ENCODE measurements around the gene GANAB. TPM values are rescaled to one million over a fixed set of nuclear protein-coding genes. Genes with fewer than 3 reads are reported as not detected.
A peak's percentile ranks its signal among the peaks of the same experiment; 100 is the strongest.

The GANAB gene
- total and polyA plus RNA-seq, 2 of the 13 experiments (the other 11 are each of a cell fraction or from before 2014, with no cell fraction given) = 99.5 to 234 TPM

DNA sequence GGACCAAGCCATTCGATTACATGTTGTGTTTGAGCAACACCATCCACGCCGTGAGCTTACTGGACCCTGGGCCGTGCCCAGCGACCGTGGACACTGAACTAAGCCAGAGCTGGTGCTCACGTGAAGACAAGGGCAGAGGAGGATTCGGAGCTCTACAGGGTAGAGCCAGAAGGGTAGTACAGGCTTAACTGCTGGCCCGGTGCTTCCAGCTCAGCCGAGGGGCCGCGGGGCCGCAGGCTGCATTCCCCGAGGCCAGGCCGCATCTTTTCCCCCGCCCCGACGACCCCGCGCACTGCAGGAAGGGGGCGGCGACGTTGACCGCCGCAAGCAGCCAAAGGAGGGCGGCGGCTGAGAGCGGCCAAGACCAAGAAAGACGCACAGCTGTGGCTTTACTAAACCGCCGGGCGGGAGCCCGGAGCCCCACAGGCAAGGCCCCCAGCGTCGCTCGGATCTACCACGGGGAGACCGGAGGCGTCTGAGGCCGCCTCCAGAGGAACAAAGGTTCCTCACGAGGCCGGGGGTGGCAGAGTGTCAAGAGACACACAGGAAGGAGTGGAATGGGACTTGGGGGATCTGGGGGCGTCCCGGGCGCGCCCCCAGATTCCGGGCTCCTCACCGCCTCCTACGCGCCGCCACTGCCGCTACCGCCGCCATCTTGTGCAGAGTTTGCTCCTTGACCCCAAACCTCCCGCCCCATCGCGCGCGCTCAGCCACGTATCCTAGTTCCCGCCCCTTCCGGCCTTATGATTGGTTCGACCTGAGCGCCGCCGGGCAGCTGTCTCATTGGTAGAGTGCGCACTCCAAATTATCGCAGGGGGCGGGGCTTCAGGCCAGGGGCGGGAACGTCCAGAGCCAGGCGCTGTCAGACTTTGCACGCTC, at the start of gene GANAB (continued):
- no peak; the same call in 1 of the 2 replicates for TF ChIP-seq NAIF1 (CRISPR knock-in tag; IDR thresholded peaks at IDR 0.05; ENCODE audit: borderline replicate concordance)
- TF ChIP-seq, protein P1, sequence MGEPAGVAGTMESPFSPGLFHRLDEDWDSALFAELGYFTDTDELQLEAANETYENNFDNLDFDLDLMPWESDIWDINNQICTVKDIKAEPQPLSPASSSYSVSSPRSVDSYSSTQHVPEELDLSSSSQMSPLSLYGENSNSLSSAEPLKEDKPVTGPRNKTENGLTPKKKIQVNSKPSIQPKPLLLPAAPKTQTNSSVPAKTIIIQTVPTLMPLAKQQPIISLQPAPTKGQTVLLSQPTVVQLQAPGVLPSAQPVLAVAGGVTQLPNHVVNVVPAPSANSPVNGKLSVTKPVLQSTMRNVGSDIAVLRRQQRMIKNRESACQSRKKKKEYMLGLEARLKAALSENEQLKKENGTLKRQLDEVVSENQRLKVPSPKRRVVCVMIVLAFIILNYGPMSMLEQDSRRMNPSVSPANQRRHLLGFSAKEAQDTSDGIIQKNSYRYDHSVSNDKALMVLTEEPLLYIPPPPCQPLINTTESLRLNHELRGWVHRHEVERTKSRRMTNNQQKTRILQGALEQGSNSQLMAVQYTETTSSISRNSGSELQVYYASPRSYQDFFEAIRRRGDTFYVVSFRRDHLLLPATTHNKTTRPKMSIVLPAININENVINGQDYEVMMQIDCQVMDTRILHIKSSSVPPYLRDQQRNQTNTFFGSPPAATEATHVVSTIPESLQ (CRISPR knock-in tag; conservative IDR thresholded peaks at IDR 0.05) = no peak
- 0 out of 2 replicates have a peak, but pooled peaks have one; percentile 2 for TF ChIP-seq ZNF263 (CRISPR knock-in tag; IDR thresholded peaks at IDR 0.05)
- TF ChIP-seq ZNF772 (CRISPR knock-in tag; IDR thresholded peaks at IDR 0.05) = peak; percentile 26; the same call in 1 of the 2 replicates
- no peak for TF ChIP-seq SRSF4 (IDR thresholded peaks at IDR 0.05; ENCODE audit: low read depth, low read length, poor library complexity, severe bottlenecking)
- no peak for TF ChIP-seq CBX2 (IDR thresholded peaks at IDR 0.05; ENCODE audit: low read depth, low read length)
- TF ChIP-seq CBX2 (CRISPR knock-in tag; IDR thresholded peaks at IDR 0.05; ENCODE audit: low read depth) = no peak
- TF ChIP-seq, protein P2, sequence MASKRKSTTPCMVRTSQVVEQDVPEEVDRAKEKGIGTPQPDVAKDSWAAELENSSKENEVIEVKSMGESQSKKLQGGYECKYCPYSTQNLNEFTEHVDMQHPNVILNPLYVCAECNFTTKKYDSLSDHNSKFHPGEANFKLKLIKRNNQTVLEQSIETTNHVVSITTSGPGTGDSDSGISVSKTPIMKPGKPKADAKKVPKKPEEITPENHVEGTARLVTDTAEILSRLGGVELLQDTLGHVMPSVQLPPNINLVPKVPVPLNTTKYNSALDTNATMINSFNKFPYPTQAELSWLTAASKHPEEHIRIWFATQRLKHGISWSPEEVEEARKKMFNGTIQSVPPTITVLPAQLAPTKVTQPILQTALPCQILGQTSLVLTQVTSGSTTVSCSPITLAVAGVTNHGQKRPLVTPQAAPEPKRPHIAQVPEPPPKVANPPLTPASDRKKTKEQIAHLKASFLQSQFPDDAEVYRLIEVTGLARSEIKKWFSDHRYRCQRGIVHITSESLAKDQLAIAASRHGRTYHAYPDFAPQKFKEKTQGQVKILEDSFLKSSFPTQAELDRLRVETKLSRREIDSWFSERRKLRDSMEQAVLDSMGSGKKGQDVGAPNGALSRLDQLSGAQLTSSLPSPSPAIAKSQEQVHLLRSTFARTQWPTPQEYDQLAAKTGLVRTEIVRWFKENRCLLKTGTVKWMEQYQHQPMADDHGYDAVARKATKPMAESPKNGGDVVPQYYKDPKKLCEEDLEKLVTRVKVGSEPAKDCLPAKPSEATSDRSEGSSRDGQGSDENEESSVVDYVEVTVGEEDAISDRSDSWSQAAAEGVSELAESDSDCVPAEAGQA (IDR thresholded peaks at IDR 0.05; ENCODE audit: low read depth) = peak; percentile 59; the same call in 1 of the 2 replicates
- TF ChIP-seq, protein P2 (CRISPR knock-in tag; IDR thresholded peaks at IDR 0.05; ENCODE audit: borderline replicate concordance) = no peak
- TF ChIP-seq SMARCE1 (IDR thresholded peaks at IDR 0.05; ENCODE audit: borderline replicate concordance) = no peak
- TF ChIP-seq DPF2 (CRISPR knock-in tag; IDR thresholded peaks at IDR 0.05; ENCODE audit: borderline replicate concordance, low read depth) = no peak
- TF ChIP-seq, protein P3, sequence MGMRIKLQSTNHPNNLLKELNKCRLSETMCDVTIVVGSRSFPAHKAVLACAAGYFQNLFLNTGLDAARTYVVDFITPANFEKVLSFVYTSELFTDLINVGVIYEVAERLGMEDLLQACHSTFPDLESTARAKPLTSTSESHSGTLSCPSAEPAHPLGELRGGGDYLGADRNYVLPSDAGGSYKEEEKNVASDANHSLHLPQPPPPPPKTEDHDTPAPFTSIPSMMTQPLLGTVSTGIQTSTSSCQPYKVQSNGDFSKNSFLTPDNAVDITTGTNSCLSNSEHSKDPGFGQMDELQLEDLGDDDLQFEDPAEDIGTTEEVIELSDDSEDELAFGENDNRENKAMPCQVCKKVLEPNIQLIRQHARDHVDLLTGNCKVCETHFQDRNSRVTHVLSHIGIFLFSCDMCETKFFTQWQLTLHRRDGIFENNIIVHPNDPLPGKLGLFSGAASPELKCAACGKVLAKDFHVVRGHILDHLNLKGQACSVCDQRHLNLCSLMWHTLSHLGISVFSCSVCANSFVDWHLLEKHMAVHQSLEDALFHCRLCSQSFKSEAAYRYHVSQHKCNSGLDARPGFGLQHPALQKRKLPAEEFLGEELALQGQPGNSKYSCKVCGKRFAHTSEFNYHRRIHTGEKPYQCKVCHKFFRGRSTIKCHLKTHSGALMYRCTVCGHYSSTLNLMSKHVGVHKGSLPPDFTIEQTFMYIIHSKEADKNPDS (CRISPR knock-in tag; IDR thresholded peaks at IDR 0.05) = no peak
- TF ChIP-seq KLF16 (CRISPR knock-in tag; IDR thresholded peaks at IDR 0.05) = peak in 1 of 2 experiments; percentile 89; a peak in 2 of 4 replicates
- TF ChIP-seq BORCS8-MEF2B (CRISPR knock-in tag; IDR thresholded peaks at IDR 0.05) = peak; percentile 75; the same call in 1 of the 2 replicates
- TF ChIP-seq ZNF678 (CRISPR knock-in tag; IDR thresholded peaks at IDR 0.05) = no peak
- TF ChIP-seq SAFB2 (CRISPR knock-in tag; IDR thresholded peaks at IDR 0.05; ENCODE audit: borderline replicate concordance, low read depth) = no peak; the same call in 1 of the 2 replicates
